Activated CD4-positive, alpha-beta memory T cell treated with anti-CD3 and anti-CD28 coated beads for 36 hours (primary cell): Measurements from ENCODE around the gene A3GALT2. TPM values are rescaled to one million over a fixed set of nuclear protein-coding genes. Genes with fewer than 3 reads are reported as not detected.
"Not testable (repeated sequence)": the region's sequence is repeated elsewhere in the genome, so short reads cannot be mapped to it uniquely, and the experiment has no call there.

Source experiments
- CTCF ChIA-PET: fragments of 350-600 bp; sonication (Branson Sonifier 250); formaldehyde crosslinking; loops from one replicate; lab custom pipeline; 2021; ENCODE audit warnings: antibody characterized with exemption, inconsistent platforms; lab: Charles Lee
- POLR2A ChIA-PET: fragments of 350-600 bp; sonication (Branson Sonifier 250); formaldehyde crosslinking; loops from one replicate; lab custom pipeline; 2021; ENCODE audit warnings: antibody characterized with exemption; lab: Charles Lee
- DNase-seq: peaks from one replicate; pipeline ENCODE4 v3.0.0-alpha.2; 2020
- H3K27ac Mint-ChIP-seq: one replicate; pipeline ENCODE4 v1.8.0; 2021; ENCODE audit warnings: mixed read lengths
- H3K27me3 Mint-ChIP-seq: one replicate; pipeline ENCODE4 v1.8.0; 2021; ENCODE audit warnings: mixed read lengths
- H3K36me3 Mint-ChIP-seq: one replicate; pipeline ENCODE4 v1.8.0; 2021; ENCODE audit warnings: mixed read lengths
- H3K4me1 Mint-ChIP-seq: one replicate; pipeline ENCODE4 v1.8.0; 2021; ENCODE audit warnings: low read depth, mixed read lengths
- H3K4me3 Mint-ChIP-seq: one replicate; pipeline ENCODE4 v1.8.0; 2021; ENCODE audit warnings: mild to moderate bottlenecking, mixed read lengths
- H3K9me3 Mint-ChIP-seq: one replicate; pipeline ENCODE4 v1.8.0; 2021; ENCODE audit warnings: mixed read lengths
- intact Hi-C: fragments of 100-400 bp; cut with micrococcal nuclease; formaldehyde crosslinking; loops from one replicate; pipeline ENCODE4 v1.15.1; 2023
- total RNA-seq, 2 experiments: library from RNA; stranded (reverse); gene quantifications; one replicate each; pipeline ENCODE4 v1.2.3, GENCODE V29; 2021

Gene A3GALT2
- total RNA-seq, 2 experiments from 2014 or later: not detected

- no peaks in the 10 kb centered on the region for H3K4me1 Mint-ChIP-seq
- H3K4me3 Mint-ChIP-seq: no peak overlapping the region
- no peak for DNase-seq
- peaks cover 17% of the 10 kb centered on the region for H3K36me3 Mint-ChIP-seq
- no peaks in the 10 kb centered on the region for H3K9me3 Mint-ChIP-seq
- CTCF ChIA-PET: no interaction called here
- H3K27me3 Mint-ChIP-seq: no peaks in the 10 kb centered on the region
- no peak overlapping the region for H3K27ac Mint-ChIP-seq
- intact Hi-C loops: no loop called here
- POLR2A ChIA-PET: interaction anchor here (0.6 kb wide), 1 partner anchor 1608 kb away, joined by 3 read pairs; no protein-coding TSS in a partner anchor
These were observed 280 bp upstream of the A3GALT2 start for GRCh38 chr1:33321178-33321577.

- H3K4me3 Mint-ChIP-seq: no peak overlapping the region
- intact Hi-C loops: no loop called here
- H3K36me3 Mint-ChIP-seq: peaks cover 8% of the 10 kb centered on the region
- no peaks in the 10 kb centered on the region for H3K27me3 Mint-ChIP-seq
- DNase-seq: no peak
- POLR2A ChIA-PET: interaction anchor here (0.6 to 0.9 kb wide), 2 partner anchors 16 to 1609 kb away, joined by 3 to 4 read pairs; no protein-coding TSS in a partner anchor
- H3K27ac Mint-ChIP-seq: no peak overlapping the region
- CTCF ChIA-PET: interaction anchor here (1.2 to 1.4 kb wide), 2 partner anchors 25 to 151 kb away, joined by 3 to 4 read pairs; no protein-coding TSS in a partner anchor
- peaks cover 5% of the 10 kb centered on the region for H3K4me1 Mint-ChIP-seq
- no peaks in the 10 kb centered on the region for H3K9me3 Mint-ChIP-seq
These were observed 814 bp downstream of the A3GALT2 start for GRCh38 chr1:33319949-33320618.

- no peaks in the 10 kb centered on the region for H3K9me3 Mint-ChIP-seq
- DNase-seq: no peak
- no peak overlapping the region for H3K4me3 Mint-ChIP-seq
- intact Hi-C loops: no loop called here
- H3K27ac Mint-ChIP-seq: no peak overlapping the region
- CTCF ChIA-PET: interaction anchor here (1.0 to 1.4 kb wide), 3 partner anchors 24 to 152 kb away, joined by 3 to 4 read pairs (median 3); no protein-coding TSS in a partner anchor
- H3K36me3 Mint-ChIP-seq: peaks cover 7% of the 10 kb centered on the region
- peaks cover 5% of the 10 kb centered on the region for H3K4me1 Mint-ChIP-seq
- POLR2A ChIA-PET: interaction anchor here (0.9 kb wide), 1 partner anchor 17 kb away, joined by 4 read pairs; no protein-coding TSS in a partner anchor
- no peaks in the 10 kb centered on the region for H3K27me3 Mint-ChIP-seq
These were observed 1.5 kb downstream of the A3GALT2 start for GRCh38 chr1:33319186-33319948.

GRCh38 chr1:33317946-33318345 lies 3.0 kb downstream of the A3GALT2 start:
- POLR2A ChIA-PET: no interaction called here
- CTCF ChIA-PET: interaction anchor here (1.0 kb wide), 1 partner anchor 22 kb away, joined by 3 read pairs; no protein-coding TSS in a partner anchor
- H3K4me1 Mint-ChIP-seq: peaks cover 5% of the 10 kb centered on the region
- no peaks in the 10 kb centered on the region for H3K9me3 Mint-ChIP-seq
- H3K27ac Mint-ChIP-seq: no peak overlapping the region
- DNase-seq: no peak
- intact Hi-C loops: no loop called here
- H3K36me3 Mint-ChIP-seq: no peaks in the 10 kb centered on the region
- no peaks in the 10 kb centered on the region for H3K27me3 Mint-ChIP-seq
- no peak overlapping the region for H3K4me3 Mint-ChIP-seq

GRCh38 chr1:33317354-33317753 lies 3.5 kb downstream of the A3GALT2 start:
- intact Hi-C loops: no loop called here
- Mint-ChIP-seq H3K4me1 (peaks cover 5% of the 10 kb centered on the region), H3K4me3 (no peak overlapping the region), H3K27me3 (no peaks in the 10 kb centered on the region), H3K36me3 (no peaks in the 10 kb centered on the region), H3K9me3 (no peaks in the 10 kb centered on the region), H3K27ac (no peak overlapping the region)
- DNase-seq: no peak
- ChIA-PET CTCF (no interaction called here), POLR2A (interaction anchor here (0.6 kb wide), 1 partner anchor 21 kb away, joined by 3 read pairs; no protein-coding TSS in a partner anchor)

GRCh38 chr1:33316601-33317000 lies 4.3 kb downstream of the A3GALT2 start:
- peaks cover 5% of the 10 kb centered on the region for H3K4me1 Mint-ChIP-seq
- H3K27ac Mint-ChIP-seq: no peak overlapping the region
- H3K36me3 Mint-ChIP-seq: no peaks in the 10 kb centered on the region
- CTCF ChIA-PET: interaction anchor here (1.9 kb wide), 1 partner anchor 18 kb away, joined by 7 read pairs; no protein-coding TSS in a partner anchor
- no peaks in the 10 kb centered on the region for H3K27me3 Mint-ChIP-seq
- no peaks in the 10 kb centered on the region for H3K9me3 Mint-ChIP-seq
- H3K4me3 Mint-ChIP-seq: no peak overlapping the region
- DNase-seq: no peak
- intact Hi-C loops: no loop called here
- POLR2A ChIA-PET: no interaction called here

- peaks cover 5% of the 10 kb centered on the region for H3K4me1 Mint-ChIP-seq
- intact Hi-C loops: no loop called here
- ChIA-PET POLR2A (no interaction called here), CTCF (interaction anchor here (1.3 kb wide), 1 partner anchor 19 kb away, joined by 4 read pairs; no protein-coding TSS in a partner anchor)
- H3K9me3 Mint-ChIP-seq: no peaks in the 10 kb centered on the region
- no peak overlapping the region for H3K27ac Mint-ChIP-seq
- DNase-seq: no peak
- no peaks in the 10 kb centered on the region for H3K27me3 Mint-ChIP-seq
- H3K4me3 Mint-ChIP-seq: no peak overlapping the region
- no peaks in the 10 kb centered on the region for H3K36me3 Mint-ChIP-seq
These were observed 6.5 kb downstream of the A3GALT2 start for GRCh38 chr1:33314416-33314815.

- peaks cover 5% of the 10 kb centered on the region for H3K4me1 Mint-ChIP-seq
- DNase-seq: no peak
- no peak overlapping the region for H3K4me3 Mint-ChIP-seq
- no peaks in the 10 kb centered on the region for H3K36me3 Mint-ChIP-seq
- intact Hi-C loops: no loop called here
- ChIA-PET CTCF (interaction anchor here (1.6 kb wide), 1 partner anchor 14 kb away, joined by 5 read pairs; no protein-coding TSS in a partner anchor), POLR2A (interaction anchor here (0.6 kb wide), 1 partner anchor 184 kb away, joined by 4 read pairs; no protein-coding TSS in a partner anchor)
- no peaks in the 10 kb centered on the region for H3K9me3 Mint-ChIP-seq
- H3K27ac Mint-ChIP-seq: no peak overlapping the region
- peaks cover 4% of the 10 kb centered on the region for H3K27me3 Mint-ChIP-seq
These were observed 8.5 kb downstream of the A3GALT2 start for GRCh38 chr1:33312413-33312749.

GRCh38 chr1:33311706-33312412 lies 9.0 kb downstream of the A3GALT2 start:
- H3K9me3 Mint-ChIP-seq: no peaks in the 10 kb centered on the region
- peaks cover 4% of the 10 kb centered on the region for H3K27me3 Mint-ChIP-seq
- intact Hi-C loops: no loop called here
- H3K4me3 Mint-ChIP-seq: no peak overlapping the region
- POLR2A ChIA-PET: interaction anchor here (0.6 kb wide), 1 partner anchor 184 kb away, joined by 4 read pairs; no protein-coding TSS in a partner anchor
- peaks cover 5% of the 10 kb centered on the region for H3K4me1 Mint-ChIP-seq
- H3K36me3 Mint-ChIP-seq: no peaks in the 10 kb centered on the region
- CTCF ChIA-PET: no interaction called here
- DNase-seq: no peak
- H3K27ac Mint-ChIP-seq: no peak overlapping the region

GRCh38 chr1:33310702-33311101 lies 10.2 kb downstream of the A3GALT2 start:
- H3K4me1 Mint-ChIP-seq: peaks cover 3% of the 10 kb centered on the region
- intact Hi-C loops: no loop called here
- H3K27me3 Mint-ChIP-seq: peaks cover 9% of the 10 kb centered on the region
- H3K9me3 Mint-ChIP-seq: no peaks in the 10 kb centered on the region
- no peak overlapping the region for H3K27ac Mint-ChIP-seq
- CTCF ChIA-PET: interaction anchor here (1.1 kb wide), 1 partner anchor 15 kb away, joined by 5 read pairs; no protein-coding TSS in a partner anchor
- no peak for DNase-seq
- H3K36me3 Mint-ChIP-seq: no peaks in the 10 kb centered on the region
- no peak overlapping the region for H3K4me3 Mint-ChIP-seq
- POLR2A ChIA-PET: no interaction called here

GRCh38 chr1:33309351-33309750 lies 11.5 kb downstream of the A3GALT2 start:
- H3K27ac Mint-ChIP-seq, H3K4me3 Mint-ChIP-seq, POLR2A ChIA-PET, H3K4me1 Mint-ChIP-seq, intact Hi-C loops, CTCF ChIA-PET, H3K36me3 Mint-ChIP-seq, DNase-seq, H3K9me3 Mint-ChIP-seq: not testable (repeated sequence)
- peaks cover 10% of the 10 kb centered on the region for H3K27me3 Mint-ChIP-seq
